DND-41 (cell line): ENCODE data around the gene TAF6L.

Source experiments
- CTCF ChIP-seq: IDR thresholded peaks from 2 replicates; pipeline ENCODE4 v1.5.1; 2012; ENCODE audit warnings: borderline replicate concordance, low read length, moderate library complexity, mild to moderate bottlenecking; ENCODE audit not compliant: poor library complexity, severe bottlenecking; ENCODE audit errors: extremely low read depth
- EZH2 ChIP-seq: IDR thresholded peaks from 3 replicates; pipeline ENCODE4 v1.6.1; 2012; ENCODE audit warnings: borderline replicate concordance, low read depth, mild to moderate bottlenecking, moderate library complexity, low read length, inconsistent platforms; ENCODE audit not compliant: severe bottlenecking

GRCh38 chr11:62755086-62755615 is 16.0 kb upstream of the TAF6L start:
- TF ChIP-seq CTCF (no peak), EZH2 (no peak)
